AG04449 (cell line): Measurements from ENCODE around the gene CLDN3.

Source experiments
- CTCF ChIA-PET: fragments of 350-600 bp; formaldehyde crosslinking; extraction: SDS; loops from one replicate; lab custom pipeline; 2021; ENCODE audit warnings: antibody characterized with exemption; lab: Yijun Ruan, JAX
- POLR2A ChIA-PET: fragments of 400-600, 350-600 bp; formaldehyde crosslinking; extraction: SDS; loops from one replicate; lab custom pipeline; 2020; ENCODE audit warnings: antibody characterized with exemption, inconsistent platforms; lab: Yijun Ruan, JAX
- DNase-seq: peaks from one replicate; pipeline ENCODE4 v3.0.0-alpha.2; 2010; ENCODE audit warnings: low read depth, low spot score
- H3K4me3 ChIP-seq: 2 replicates; pipeline ENCODE4 v1.5.1; 2011; ENCODE audit warnings: low read depth, mild to moderate bottlenecking, control low read depth, low read length
- CTCF ChIP-seq: IDR thresholded peaks from one replicate; pipeline ENCODE4 v1.5.1; 2011; ENCODE audit warnings: mild to moderate bottlenecking, moderate library complexity, low read length, control low read depth, inconsistent platforms; ENCODE audit not compliant: insufficient read depth; ENCODE audit errors: missing control alignments

CLDN3 gene

DNA sequence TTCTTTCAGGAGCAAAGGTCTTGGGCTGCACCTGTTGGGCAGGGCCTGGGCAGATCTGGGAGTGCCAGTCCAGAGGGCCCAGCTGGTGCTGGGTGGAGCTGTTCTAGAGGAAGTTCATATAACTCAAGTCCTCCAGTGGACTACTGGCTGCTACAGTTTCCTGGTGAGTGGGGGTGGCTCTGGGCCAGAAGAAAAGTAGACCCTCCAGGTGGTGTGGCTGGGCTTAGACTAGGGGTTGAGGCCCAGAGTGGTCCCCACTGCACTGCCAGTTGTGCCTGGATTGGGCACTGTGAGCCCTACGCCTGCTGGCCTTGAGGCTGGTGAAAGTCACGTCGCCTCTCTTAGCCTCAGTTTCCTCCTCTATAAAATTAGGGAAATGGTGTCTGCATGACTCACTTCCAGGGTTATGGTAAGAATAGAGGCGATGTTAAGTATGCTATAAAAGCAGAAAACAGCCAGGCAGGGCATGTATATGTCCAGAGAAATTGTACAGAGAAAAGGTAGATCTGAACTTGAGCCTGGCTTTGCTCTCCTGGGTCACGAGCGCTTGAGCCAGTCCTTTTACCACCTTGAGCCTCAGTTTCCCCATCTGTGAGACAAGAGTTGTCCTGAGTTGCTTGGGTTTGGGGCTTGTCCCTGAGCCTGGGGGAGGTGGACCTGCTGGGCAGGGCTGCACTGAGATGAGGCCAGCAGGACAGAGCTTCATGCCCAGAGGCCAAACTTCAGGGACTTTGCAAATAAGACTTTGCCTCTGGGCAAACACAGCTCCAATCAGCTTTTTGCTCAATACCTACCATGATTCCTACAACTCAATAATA is 3.8 kb upstream of the CLDN3 start:
- TF ChIP-seq CTCF: no peak
- ChIA-PET POLR2A (no interaction called here), CTCF (no interaction called here)
- no peak for DNase-seq
- no peak overlapping the region for H3K4me3 ChIP-seq

DNA sequence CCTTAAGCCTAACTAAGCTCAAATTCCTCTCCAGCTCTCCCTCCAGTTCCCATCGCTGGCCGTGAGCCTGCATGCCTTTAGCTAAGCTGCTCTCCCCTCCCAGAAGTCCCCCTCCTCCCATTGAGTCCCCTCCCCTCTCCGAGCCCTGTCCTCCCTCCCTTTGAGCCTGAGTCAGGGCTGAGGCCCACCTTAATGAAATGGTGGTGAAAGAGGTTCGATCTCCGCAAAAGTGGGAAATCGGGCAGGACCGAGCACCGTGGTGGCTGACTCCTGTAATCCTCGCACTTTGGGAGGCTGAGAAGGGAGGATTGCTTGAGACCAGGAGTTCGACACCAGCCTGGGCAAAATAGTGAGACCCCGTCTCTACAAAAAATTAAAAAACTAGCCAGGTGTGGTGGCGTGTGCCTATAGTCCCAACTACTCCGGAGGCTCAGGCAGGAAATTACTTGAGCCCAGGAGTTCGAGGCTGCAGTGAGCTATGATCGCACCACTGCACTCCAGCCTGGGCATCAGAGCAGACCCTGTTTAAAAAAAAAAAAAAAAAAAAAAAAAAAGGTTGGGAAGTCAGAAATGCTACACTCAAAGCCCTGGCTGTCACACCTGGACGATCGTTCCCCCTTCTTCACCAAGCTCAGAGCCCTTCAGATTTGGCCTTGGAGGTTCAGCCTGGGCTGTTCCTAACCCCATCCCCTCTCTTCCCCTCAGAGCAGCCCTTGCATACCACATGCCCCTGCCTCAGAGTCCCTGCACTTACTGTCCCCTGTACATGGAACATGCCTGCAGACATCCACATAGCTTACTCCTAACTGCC is 995 bp upstream of the CLDN3 start:
- ChIA-PET CTCF (interaction anchor here (1.4 kb wide), 1 partner anchor 84 kb away, joined by 3 read pairs; no protein-coding TSS in a partner anchor), POLR2A (no interaction called here)

GRCh38 chr7:73769481-73770001 is 529 bp downstream of the CLDN3 start:
- no peak for TF ChIP-seq CTCF
- H3K4me3 ChIP-seq: no peak overlapping the region
- no peak for DNase-seq
- ChIA-PET CTCF (no interaction called here), POLR2A (no interaction called here)

More for the DNA sequence above, 995 bp upstream of the CLDN3 start:
- no peak overlapping the region for H3K4me3 ChIP-seq
- no peak for DNase-seq
- no peak for TF ChIP-seq CTCF

GRCh38 chr7:73768641-73769480 is 1.2 kb downstream of the CLDN3 start:
- H3K4me3 ChIP-seq: no peak overlapping the region
- POLR2A ChIA-PET: no interaction called here
- no peak for DNase-seq
- CTCF ChIA-PET: no interaction called here
- TF ChIP-seq CTCF: no peak

DNA sequence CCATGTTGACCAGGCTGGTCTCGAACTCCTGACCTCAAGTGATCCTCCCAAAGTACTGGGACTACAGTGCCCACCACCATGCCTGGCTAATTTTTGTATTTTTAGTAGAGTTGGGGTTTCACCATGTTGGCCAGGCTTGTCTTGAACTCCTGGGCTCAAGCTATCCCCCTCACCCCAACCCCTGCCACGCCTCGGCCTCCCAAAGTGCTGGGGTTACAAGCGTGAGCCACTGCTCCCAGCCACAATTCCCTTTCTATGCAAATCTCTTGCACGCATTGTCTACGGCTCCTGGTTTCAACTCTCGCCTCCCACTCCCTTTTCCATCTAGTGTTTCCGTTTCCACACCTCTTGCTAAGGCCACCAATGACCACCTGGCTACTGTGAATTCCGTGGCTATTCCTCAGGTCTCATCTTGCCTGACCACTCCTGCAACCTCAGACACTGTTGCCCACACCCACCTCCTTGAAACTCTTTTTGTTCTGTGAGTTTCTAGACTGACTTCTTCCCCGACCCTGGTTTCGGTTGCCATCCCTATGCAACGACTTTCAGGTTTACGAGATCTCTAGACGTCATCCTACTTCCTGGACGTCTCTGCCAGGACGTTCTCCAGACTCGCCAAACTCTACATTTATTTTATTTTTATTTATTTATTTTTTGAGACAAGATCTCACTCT is 3.4 kb downstream of the CLDN3 start:
- no peak overlapping the region for H3K4me3 ChIP-seq
- CTCF ChIA-PET: no interaction called here
- DNase-seq: no peak
- no peak for TF ChIP-seq CTCF
- POLR2A ChIA-PET: no interaction called here
